H1 (cell line): Measurements from ENCODE around the gene RNASET2. TPM values are rescaled to one million over a fixed set of nuclear protein-coding genes. Genes with fewer than 3 reads are reported as not detected.
A peak's percentile ranks its signal among the peaks of the same experiment; 100 is the strongest.

Experiments used
- CTCF ChIA-PET: fragments of 300-600 bp; sonication (Branson Sonifier 250); formaldehyde crosslinking; loops from one replicate; lab custom pipeline; 2021; ENCODE audit not compliant: partially characterized antibody; lab: Charles Lee
- POLR2A ChIA-PET: fragments of 300-600 bp; sonication (Branson Sonifier 250); formaldehyde crosslinking; loops from one replicate; lab custom pipeline; 2021; ENCODE audit warnings: inconsistent platforms; ENCODE audit not compliant: partially characterized antibody; lab: Charles Lee
- DNase-seq, 2 experiments: peaks; one replicate each; pipeline versions ENCODE4 v3.0.0 to v3.0.0-alpha.2; 2010 to 2022; ENCODE audit warnings: low spot score in 2 of 2, low read depth in 1 of 2, mixed read lengths in 1 of 2
- FAIRE-seq: peaks from 2 replicates; lab custom pipeline; 2011; peaks lifted over from hg19 to GRCh38; lab: Jason Lieb, UNC
- H2AFZ ChIP-seq: 2 replicates; pipeline ENCODE4 v1.8.1; 2012; ENCODE audit warnings: low read length, inconsistent platforms
- H2AK5ac ChIP-seq: 2 replicates; pipeline ENCODE4 v1.6.1; 2013; ENCODE audit warnings: low read depth, low read length
- H2BK120ac ChIP-seq: replicated peaks from 2 replicates; pipeline ENCODE3; 2013; ENCODE audit warnings: low read depth, low read length, inconsistent platforms
- H2BK12ac ChIP-seq: 2 replicates; pipeline ENCODE4 v1.6.1; 2013; ENCODE audit warnings: low read depth, low read length
- H2BK15ac ChIP-seq: 2 replicates; pipeline ENCODE4 v1.6.1; 2013; ENCODE audit warnings: low read length
- H2BK20ac ChIP-seq: 2 replicates; pipeline ENCODE4 v1.6.1; 2013; ENCODE audit warnings: low read length
- H2BK5ac ChIP-seq: 2 replicates; pipeline ENCODE4 v1.6.1; 2013; ENCODE audit warnings: low read depth, low read length
- H3K14ac ChIP-seq: 2 replicates; pipeline ENCODE4 v1.6.1; 2013; ENCODE audit warnings: inconsistent platforms; ENCODE audit not compliant: insufficient read length
- H3K18ac ChIP-seq: 2 replicates; pipeline ENCODE4 v1.6.1; 2013; ENCODE audit warnings: low read length; ENCODE audit errors: extremely low read depth
- H3K23ac ChIP-seq: 2 replicates; pipeline ENCODE4 v1.6.1; 2013; ENCODE audit warnings: inconsistent platforms; ENCODE audit not compliant: insufficient read length
- H3K23me2 ChIP-seq: 2 replicates; pipeline ENCODE4 v1.6.1; 2013; ENCODE audit warnings: low read depth, low read length
- H3K27ac ChIP-seq: 2 replicates; pipeline ENCODE4 v1.6.1; 2011; ENCODE audit warnings: low read depth, low read length, inconsistent platforms
- H3K27me3 ChIP-seq, 4 experiments: replicated peaks in 1 of 4; 1 replicate in 1 of 4; 2 replicates in 3 of 4; pipeline versions ENCODE4 v1.6.1 to v1.8.1; 2011 to 2013; ENCODE audit warnings: low read length in 3 of 4, mild to moderate bottlenecking in 3 of 4, inconsistent platforms in 2 of 4, mixed read lengths in 2 of 4, moderate library complexity in 1 of 4; ENCODE audit not compliant: control insufficient read depth in 3 of 4, insufficient read depth in 3 of 4; ENCODE audit errors: extremely low read depth in 1 of 4
- H3K36me3 ChIP-seq, 4 experiments: 2 replicates each; pipeline versions ENCODE4 v1.6.1 to v1.8.1; 2011 to 2013; ENCODE audit warnings: mild to moderate bottlenecking in 4 of 4, low read length in 3 of 4, moderate library complexity in 2 of 4, control low read depth in 1 of 4, inconsistent platforms in 1 of 4; ENCODE audit not compliant: insufficient read depth in 4 of 4, control insufficient read depth in 2 of 4
- H3K4ac ChIP-seq: replicated peaks from 2 replicates; pipeline ENCODE3; 2013; ENCODE audit warnings: low read length, low read depth, mixed read lengths, inconsistent platforms; ENCODE audit not compliant: insufficient read length
- H3K4me1 ChIP-seq, 4 experiments: replicated peaks in 1 of 4; 1 replicate in 1 of 4; 2 replicates in 3 of 4; pipeline versions ENCODE4 v1.6.1 to v1.8.1; 2011 to 2013; ENCODE audit warnings: low read length in 3 of 4, inconsistent platforms in 2 of 4, mixed read lengths in 1 of 4; ENCODE audit not compliant: insufficient read depth in 4 of 4, control insufficient read depth in 3 of 4
- H3K4me2 ChIP-seq, 2 experiments: 2 replicates each; pipeline versions ENCODE4 v1.6.1 to v1.8.1; 2011 to 2013; ENCODE audit warnings: low read depth in 2 of 2, low read length in 2 of 2, control low read depth in 1 of 2, inconsistent platforms in 1 of 2, mild to moderate bottlenecking in 1 of 2; ENCODE audit not compliant: insufficient read depth in 1 of 2
- H3K4me3 ChIP-seq, 4 experiments: fragments of 200-600, 300-600 bp in 1 of 4; sonication (generic), shearing (Covaris generic), sonication (Bioruptor Twin) in 1 of 4; 2 replicates each; pipeline versions ENCODE4 v1.5.1 to v1.8.1; 2011 to 2016; ENCODE audit warnings: low read length in 4 of 4, low read depth in 3 of 4, control low read depth in 2 of 4, inconsistent platforms in 2 of 4, mild to moderate bottlenecking in 2 of 4, mixed read lengths in 1 of 4, moderate library complexity in 1 of 4; ENCODE audit not compliant: insufficient read depth in 2 of 4; ENCODE audit errors: extremely low read depth in 1 of 4
- H3K56ac ChIP-seq: replicated peaks from 2 replicates; pipeline ENCODE3; 2013; ENCODE audit warnings: low read depth, mild to moderate bottlenecking, mixed read lengths, low read length, inconsistent platforms; ENCODE audit not compliant: insufficient read length
- H3K79me1 ChIP-seq: 2 replicates; pipeline ENCODE4 v1.6.1; 2013; ENCODE audit warnings: low read depth, low read length, control low read depth
- H3K79me2 ChIP-seq, 2 experiments: 2 replicates each; pipeline versions ENCODE4 v1.6.1 to v1.8.1; 2012 to 2013; ENCODE audit warnings: low read length in 2 of 2, mild to moderate bottlenecking in 2 of 2, inconsistent platforms in 1 of 2; ENCODE audit not compliant: insufficient read depth in 2 of 2, control insufficient read depth in 1 of 2
- H3K9ac ChIP-seq, 4 experiments: replicated peaks in 1 of 4; 1 replicate in 1 of 4; 2 replicates in 3 of 4; pipeline versions ENCODE4 v1.6.1 to v1.8.1; 2011 to 2013; ENCODE audit warnings: low read depth in 3 of 4, low read length in 3 of 4, control low read depth in 2 of 4, mild to moderate bottlenecking in 2 of 4, moderate library complexity in 2 of 4, inconsistent platforms in 1 of 4; ENCODE audit errors: extremely low read depth in 1 of 4
- H3K9me3 ChIP-seq, 2 experiments: 2 replicates each; pipeline versions ENCODE4 v1.6.1 to v1.8.1; 2012 to 2013; ENCODE audit warnings: mild to moderate bottlenecking in 2 of 2, moderate library complexity in 2 of 2, control low read depth in 1 of 2, inconsistent platforms in 1 of 2, low read depth in 1 of 2, low read length in 1 of 2, mixed read lengths in 1 of 2; ENCODE audit not compliant: insufficient read depth in 2 of 2
- H4K20me1 ChIP-seq, 2 experiments: replicated peaks in 1 of 2; 2 replicates each; pipeline versions ENCODE3 to v1.8.1; 2011 to 2013; ENCODE audit warnings: inconsistent platforms in 2 of 2, low read length in 2 of 2, mild to moderate bottlenecking in 1 of 2; ENCODE audit not compliant: insufficient read depth in 2 of 2, control insufficient read depth in 1 of 2
- H4K5ac ChIP-seq: 2 replicates; pipeline ENCODE4 v1.6.1; 2013; ENCODE audit warnings: low read length, low read depth, mixed read lengths, inconsistent platforms; ENCODE audit not compliant: insufficient read length
- H4K8ac ChIP-seq: 2 replicates; pipeline ENCODE4 v1.8.0; 2013; ENCODE audit warnings: mild to moderate bottlenecking, moderate library complexity, low read length, inconsistent platforms; ENCODE audit not compliant: insufficient read depth; ENCODE audit errors: extremely low read depth
- H4K91ac ChIP-seq: replicated peaks from 2 replicates; pipeline ENCODE3; 2013; ENCODE audit warnings: low read length, mixed read lengths, inconsistent platforms; ENCODE audit not compliant: insufficient read length
- BCL11A ChIP-seq, 2 experiments: IDR thresholded peaks; one replicate each; pipeline ENCODE4 v1.6.1; 2011; ENCODE audit warnings: low read depth in 2 of 2, low read length in 2 of 2, mild to moderate bottlenecking in 2 of 2
- CREB1 ChIP-seq: IDR thresholded peaks from 2 replicates; pipeline ENCODE4 v1.6.1; 2012; ENCODE audit warnings: inconsistent platforms
- CTCF ChIP-seq, 3 experiments: IDR thresholded peaks; 1 replicate in 2 of 3; 2 replicates in 1 of 3; pipeline versions ENCODE4 v1.5.1 to v1.6.1; 2011; ENCODE audit warnings: low read length in 3 of 3, mild to moderate bottlenecking in 3 of 3, inconsistent platforms in 2 of 3, low read depth in 1 of 3, moderate library complexity in 1 of 3; ENCODE audit not compliant: insufficient read depth in 1 of 3; ENCODE audit errors: control extremely low read depth in 1 of 3
- E2F6 ChIP-seq: IDR thresholded peaks from 2 replicates; pipeline ENCODE4 v1.6.1; 2012; ENCODE audit warnings: inconsistent platforms
- HDAC2 ChIP-seq, 2 experiments: fragments of 300-600 bp in 1 of 2; sonication (generic) in 1 of 2; IDR thresholded peaks; 2 replicates each; pipeline ENCODE4 v1.6.1; 2011 to 2012; ENCODE audit warnings: low read depth in 2 of 2, low read length in 2 of 2, mild to moderate bottlenecking in 2 of 2, moderate library complexity in 2 of 2, borderline replicate concordance in 1 of 2, inconsistent platforms in 1 of 2
- RBBP5 ChIP-seq: IDR thresholded peaks from 2 replicates; pipeline ENCODE4 v1.7.1; 2012; ENCODE audit warnings: low read depth, mild to moderate bottlenecking, inconsistent platforms, low read length, moderate library complexity, borderline replicate concordance
- TCF12 ChIP-seq: IDR thresholded peaks from 2 replicates; pipeline ENCODE4 v1.6.1; 2011; ENCODE audit warnings: low read depth, mild to moderate bottlenecking, low read length
- TEAD4 ChIP-seq: IDR thresholded peaks from 2 replicates; pipeline ENCODE4 v1.6.1; 2012; ENCODE audit warnings: low read depth, low read length, inconsistent platforms, mixed read lengths
- ZNF274 ChIP-seq: IDR thresholded peaks from 2 replicates; pipeline ENCODE4 v1.7.0; 2012; ENCODE audit warnings: low read length, borderline replicate concordance; ENCODE audit errors: extremely low read depth
- WGBS, 2 experiments: shearing (Covaris generic) in 1 of 2; methylation state at CpG; one replicate each; pipeline versions ENCODE4 v1.1.6 to v1.1.7; 2013 to 2015; ENCODE audit warnings: low lambda C conversion rate in 2 of 2, mixed read lengths in 2 of 2, inconsistent platforms in 1 of 2, low coverage in 1 of 2, missing lambda C conversion rate in 1 of 2; ENCODE audit not compliant: insufficient replicate concordance in 2 of 2, insufficient coverage in 1 of 2, insufficient read length in 1 of 2; ENCODE audit errors: extremely low coverage in 1 of 2, missing lambda C conversion rate in 1 of 2; 5-methylcytosine and 5-hydroxymethylcytosine counted together
- polyA plus RNA-seq, 7 experiments: library from polyadenylated mRNA; depleted of rRNA in 3 of 7; stranded (reverse) in 5 of 7; unstranded in 2 of 7; fragments of >200 nt in 5 of 7; fragments of 200-250 nt in 2 of 7; gene quantifications; 1 replicate in 5 of 7; 2 replicates in 1 of 7; 4 replicates in 1 of 7; pipeline versions ENCODE4 v1.2.1 to v1.2.3, GENCODE V29; 2011 to 2013; ENCODE audit warnings: missing spikeins in 2 of 7, mixed read lengths in 2 of 7
- total RNA-seq: library from RNA; stranded (reverse); fragmentation: NEBNext Ultra II Directional; extraction: Animal tissue kit (Norgen Biotek cat#: 25700); gene quantifications from 2 replicates; pipeline ENCODE4 v1.2.1, GENCODE V29; 2021

RNASET2 gene
- total and polyA plus RNA-seq, 2 of the 8 experiments (the other 6 are each of a cell fraction or from before 2014, with no cell fraction given), result 15.7 to 22.9 TPM

GRCh38 chr6:166936079-166936787 is 20.1 kb downstream of the RNASET2 start:
- Histone ChIP-seq H4K8ac (no peak overlapping the region), H3K23me2 (no peaks in the 10 kb centered on the region), H3K4me1 (peaks cover 0 to 3% (median 1%) of the 10 kb centered on the region in 4 experiments; a peak in 2 of 7 replicates), H4K20me1 (no peaks in the 10 kb centered on the region), H3K18ac (no peak overlapping the region), H2BK12ac (no peak overlapping the region), H2BK15ac (no peak overlapping the region), H2BK20ac (no peak overlapping the region), H3K56ac (no peak overlapping the region), H3K9ac (no peak overlapping the region), H3K4ac (no peak overlapping the region), H3K9me3 (no peaks in the 10 kb centered on the region), H3K14ac (no peak overlapping the region), H3K27me3 (no peaks in the 10 kb centered on the region), H4K91ac (no peak overlapping the region), H2BK120ac (no peak overlapping the region), H4K5ac (no peak overlapping the region), H2AK5ac (no peak overlapping the region), H3K79me2 (no peaks in the 10 kb centered on the region), H2BK5ac (no peak overlapping the region), H3K23ac (no peak overlapping the region), H3K4me2 (no peak overlapping the region), H2AFZ (no peak overlapping the region), H3K4me3 (no peak overlapping the region), H3K36me3 (peaks cover 0 to 10% (median 0%) of the 10 kb centered on the region in 4 experiments; a peak in 3 of 8 replicates), H3K27ac (no peak overlapping the region), H3K79me1 (no peaks in the 10 kb centered on the region)
- peak; percentile 19 for FAIRE-seq
- DNase-seq, result no peak
- CTCF ChIA-PET, result interaction anchor here (0.6 to 7.6 kb wide), 9 partner anchors 9 to 179 kb away, joined by 3 to 51 read pairs (median 4); partner anchors contain the start of gene RNASET2
- WGBS, 2 experiments, result 76% methylated on average over 8 of the region's 8 CpGs; no CpG with 5 or more reads in 1 of the 2 experiments
- POLR2A ChIA-PET, result interaction anchor here (1.3 kb wide), 1 partner anchor 9 kb away, joined by 3 read pairs; no protein-coding TSS in a partner anchor
- TF ChIP-seq HDAC2 (IDR thresholded peaks at IDR 0.05; ENCODE audit: borderline replicate concordance in 1 of 2, low read depth in 2 of 2, low read length in 2 of 2) (no peak), E2F6 (no peak), TEAD4 (no peak), TCF12 (no peak), ZNF274 (no peak), CREB1 (no peak), BCL11A (IDR thresholded peaks at IDR 0.05; ENCODE audit: low read depth in 2 of 2, low read length in 2 of 2) (no peak), RBBP5 (no peak), CTCF (IDR thresholded peaks at IDR 0.05; ENCODE audit: control extremely low read depth in 1 of 3, insufficient read depth in 1 of 3, low read depth in 1 of 3, low read length in 3 of 3) (no peak)
